RCC 7860 (cell line): ENCODE data around the gene OTOS.

Source experiments
- DNase-seq: peaks from one replicate; pipeline ENCODE4 v3.0.0-alpha.2; 2015; ENCODE audit warnings: low spot score
- FAIRE-seq: peaks from 2 replicates; lab custom pipeline; 2012; peaks lifted over from hg19 to GRCh38; lab: Jason Lieb, UNC

Gene OTOS

DNA sequence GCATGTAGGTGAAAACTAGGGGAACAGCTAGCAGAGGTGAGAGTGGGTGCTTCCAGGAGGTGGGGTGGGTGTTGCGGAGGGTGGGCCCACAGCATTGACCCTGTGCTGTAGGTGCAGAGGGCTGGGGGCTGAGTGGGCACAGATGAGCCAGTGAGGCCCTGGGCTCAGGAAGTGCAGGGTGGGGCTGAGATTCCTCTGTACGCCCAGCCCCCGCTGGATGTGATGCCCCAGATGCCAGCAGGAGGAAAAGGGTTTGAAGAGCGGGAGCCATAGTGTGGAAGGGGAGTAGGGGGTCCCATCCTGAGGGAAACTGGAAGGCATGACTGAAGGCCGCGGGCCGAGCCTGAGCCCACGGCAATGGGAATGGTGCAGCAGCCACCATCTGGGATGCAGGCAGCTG, 14.1 kb upstream of the OTOS start:
- DNase-seq (no peak), FAIRE-seq (no peak)

DNA sequence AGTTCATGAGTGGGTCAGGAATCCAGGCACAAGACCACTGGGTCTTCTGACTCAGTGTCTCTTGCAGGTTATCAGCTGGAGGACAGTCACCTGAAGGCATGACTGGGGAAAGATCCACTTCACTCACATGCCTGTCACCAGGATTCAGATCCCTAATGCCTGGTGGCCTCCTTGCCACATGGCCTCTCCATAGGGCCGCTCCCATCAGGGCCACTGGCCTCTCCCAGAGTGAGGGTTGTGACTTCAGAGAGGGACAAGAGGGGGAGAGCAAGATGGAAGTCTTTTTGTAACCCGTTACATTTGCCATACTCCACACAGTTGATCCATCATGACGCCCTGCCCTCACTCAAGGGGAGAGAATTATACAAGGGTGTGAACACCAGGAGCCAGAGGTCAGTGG, 13.0 kb upstream of the OTOS start:
- FAIRE-seq, result no peak

DNA sequence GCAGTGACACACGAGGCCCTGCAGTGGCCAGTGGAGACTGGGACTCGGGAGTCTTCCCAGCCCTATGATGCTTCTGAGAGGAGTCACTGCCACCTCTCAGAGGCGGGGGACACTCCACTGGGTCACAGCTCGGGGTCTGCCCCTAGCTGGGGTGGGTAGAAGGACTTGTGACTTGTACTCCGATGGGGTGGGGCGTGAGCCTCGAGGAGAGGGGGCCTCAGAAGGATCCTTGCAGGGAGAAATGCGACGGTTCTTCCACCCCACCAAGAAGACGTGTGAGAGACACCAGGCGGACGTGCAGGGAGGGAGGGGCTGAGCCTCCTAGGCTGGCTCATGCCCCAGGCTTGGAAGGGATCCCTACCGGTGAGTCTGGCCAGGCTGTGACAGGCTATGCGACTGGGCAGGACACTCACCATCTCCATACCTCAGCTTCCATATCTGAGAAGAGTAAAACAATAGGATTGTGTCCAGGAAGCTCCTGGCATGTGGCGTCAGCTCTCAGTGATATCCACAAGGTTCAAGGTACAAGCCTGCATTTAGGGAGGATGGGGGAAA, 11.1 kb upstream of the OTOS start:
- no peak for FAIRE-seq

More for the DNA sequence above, 13.0 kb upstream of the OTOS start:
- DNase-seq, result no peak

DNA sequence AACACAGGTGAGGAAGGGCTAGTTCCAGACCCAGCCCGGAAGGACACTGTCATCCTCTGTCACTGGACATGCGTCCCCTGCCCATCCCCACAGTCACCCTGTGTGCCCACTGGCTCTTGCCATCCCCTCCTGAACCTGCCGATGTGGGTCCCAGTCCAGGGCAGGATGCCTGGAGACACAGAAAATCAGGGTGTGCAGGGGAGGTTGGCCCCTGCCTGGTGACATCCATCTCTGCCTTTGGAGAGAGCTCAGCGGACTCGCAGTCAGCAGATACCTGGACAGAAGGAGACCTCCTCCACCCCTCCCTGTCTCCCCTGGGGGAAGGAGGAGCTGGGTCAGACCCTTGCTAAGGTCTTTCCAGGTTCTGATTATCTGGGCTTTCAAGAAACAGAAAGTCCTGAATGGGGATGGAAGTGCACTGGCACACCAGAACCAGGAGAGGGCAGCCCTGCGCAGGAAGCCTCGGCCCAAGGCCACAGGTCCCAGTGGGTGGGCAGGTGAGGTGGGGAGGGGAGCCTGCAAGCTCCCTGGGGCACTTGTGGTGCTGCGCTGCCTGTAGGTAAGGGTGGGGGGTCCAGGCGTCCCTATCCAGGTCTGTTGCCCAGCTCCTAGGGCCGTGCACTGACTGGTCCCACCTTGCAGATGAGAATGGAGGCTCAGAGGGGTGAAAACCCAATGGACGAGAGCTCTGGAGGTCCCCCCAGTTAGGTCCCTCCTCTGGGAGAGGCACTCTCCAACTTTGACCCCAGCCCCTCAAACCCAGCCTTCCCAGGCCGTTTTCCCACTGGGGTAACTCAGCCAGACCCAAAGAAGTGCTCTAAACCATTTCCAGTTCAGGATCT, 9.7 kb upstream of the OTOS start:
- DNase-seq (no peak), FAIRE-seq (no peak)

More for the DNA sequence above, 11.1 kb upstream of the OTOS start:
- DNase-seq, result no peak

DNA sequence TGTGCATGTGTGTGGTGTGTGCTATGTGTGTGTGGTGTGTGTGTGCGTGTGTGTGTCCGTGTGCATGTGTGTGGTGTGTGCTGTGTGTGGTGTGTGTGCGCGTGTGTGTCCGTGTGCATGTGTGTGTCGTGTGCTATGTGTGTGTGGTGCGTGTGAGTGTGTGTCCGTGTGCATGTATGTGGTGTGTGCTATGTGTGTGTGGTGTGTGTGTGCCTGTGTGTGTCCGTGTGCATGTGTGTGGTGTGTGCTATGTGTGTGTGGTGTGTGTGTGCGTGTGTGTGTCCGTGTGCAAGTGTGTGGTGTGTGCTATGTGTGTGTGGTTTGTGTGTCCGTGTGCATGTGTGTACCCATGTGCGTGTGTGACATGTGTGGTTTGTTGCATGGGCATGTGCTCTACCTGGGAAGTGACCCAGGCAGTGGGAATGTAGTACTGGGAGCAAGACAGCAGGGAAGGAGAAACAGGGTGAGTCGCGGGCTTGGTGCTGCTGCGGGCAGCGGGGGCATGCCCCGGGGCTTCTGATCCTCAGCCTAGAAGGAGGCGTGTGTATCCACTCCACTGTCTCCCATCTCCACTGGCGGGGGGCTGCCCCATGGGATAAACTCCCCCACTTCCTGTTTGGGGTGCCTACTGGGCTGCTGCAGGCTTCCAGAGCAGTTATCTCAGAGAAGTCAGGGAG, 7.6 kb upstream of the OTOS start:
- DNase-seq (no peak), FAIRE-seq (no peak)

DNA sequence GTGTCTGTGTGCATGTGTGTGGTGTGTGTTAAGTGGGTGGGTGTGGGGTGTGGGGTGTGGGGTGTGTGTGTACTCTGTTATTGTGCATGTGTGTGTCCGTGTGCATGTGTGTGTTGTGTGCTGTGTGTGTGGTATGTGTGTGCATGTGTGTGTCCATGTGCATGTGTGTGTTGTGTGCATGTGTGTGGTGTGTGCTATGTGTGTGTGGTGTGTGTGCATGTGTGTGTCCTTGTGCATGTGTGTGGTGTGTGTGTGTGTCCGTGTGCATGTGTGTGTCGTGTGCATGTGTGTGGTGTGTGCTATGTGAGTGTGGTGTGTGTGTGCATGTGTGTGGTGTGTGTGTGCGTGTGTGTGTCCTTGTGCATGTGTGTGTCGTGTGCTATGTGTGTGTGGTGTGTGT, 6.9 kb upstream of the OTOS start:
- no peak for FAIRE-seq
- no peak for DNase-seq

DNA sequence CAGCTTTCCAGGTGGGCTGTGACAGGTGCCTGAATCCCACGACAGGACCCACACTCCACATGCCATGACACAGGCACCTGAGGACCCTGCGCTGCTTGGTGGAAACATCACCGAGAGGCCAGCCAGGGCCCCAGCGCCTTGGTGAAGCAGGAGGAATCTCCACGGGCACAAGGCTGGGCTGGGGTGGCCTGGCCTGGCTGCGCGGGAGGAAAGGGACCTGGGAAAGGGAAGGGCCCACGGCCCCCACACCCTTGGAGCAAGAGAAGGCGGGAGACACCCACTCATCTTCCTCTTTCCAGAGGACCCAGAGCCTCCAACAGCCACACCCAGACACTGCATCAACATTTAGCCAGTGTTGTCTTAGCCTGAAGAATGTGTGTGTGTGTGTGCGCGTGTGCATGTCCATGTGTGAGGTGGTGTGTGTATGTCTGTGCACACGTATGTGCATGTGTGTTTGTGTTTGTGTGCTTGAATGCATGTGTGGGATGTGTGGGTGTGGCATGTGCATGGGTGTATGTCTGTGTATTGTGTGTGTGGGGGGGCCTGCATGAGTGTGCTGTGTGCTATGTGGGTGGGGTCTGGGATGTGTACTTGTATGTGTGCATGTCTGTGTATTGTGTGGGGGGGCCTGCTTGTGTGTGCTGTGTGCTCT, 6.3 kb upstream of the OTOS start:
- FAIRE-seq, result no peak
- no peak for DNase-seq

DNA sequence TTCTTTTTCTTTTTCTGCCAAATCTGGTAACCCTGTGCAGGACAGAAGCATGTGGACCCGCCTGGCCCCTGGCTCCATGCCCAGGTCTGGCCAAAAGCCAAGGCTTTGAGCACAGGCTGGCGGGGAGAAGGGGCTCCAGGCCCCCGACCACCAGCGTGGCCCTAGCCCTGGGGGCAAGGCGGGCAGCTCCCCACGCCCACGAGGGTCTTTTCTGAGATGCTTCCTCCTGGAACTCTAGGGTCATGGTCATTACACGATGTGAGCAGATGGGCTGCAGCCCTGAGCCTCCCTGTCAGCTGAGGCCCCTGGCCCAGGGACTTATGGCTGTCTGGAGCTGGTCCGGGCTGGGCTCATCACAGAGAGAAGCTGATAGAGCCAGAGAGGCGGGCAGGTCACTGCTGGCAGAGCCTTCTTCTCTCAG, 5.7 kb upstream of the OTOS start:
- no peak for FAIRE-seq
- DNase-seq, result no peak

DNA sequence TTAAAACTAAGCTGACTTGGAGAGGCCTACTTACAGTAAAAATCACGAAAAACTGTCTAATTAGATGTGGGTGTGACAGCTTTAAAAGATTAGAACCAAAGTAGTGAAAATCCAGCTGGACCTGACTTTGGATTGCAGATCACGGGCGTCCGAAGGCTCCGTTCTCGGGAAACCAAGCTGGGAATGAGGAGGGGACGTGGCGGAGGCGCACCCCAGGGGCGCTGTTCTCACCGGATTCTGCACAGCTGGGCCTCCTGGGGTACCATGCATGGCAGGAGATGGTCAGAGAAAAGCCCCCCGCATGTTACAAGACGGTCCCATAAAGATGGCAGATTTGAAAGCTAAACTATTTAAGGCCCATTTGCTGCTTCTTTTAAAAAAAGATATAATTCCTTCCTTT, 5.0 kb upstream of the OTOS start:
- DNase-seq (no peak), FAIRE-seq (no peak)

DNA sequence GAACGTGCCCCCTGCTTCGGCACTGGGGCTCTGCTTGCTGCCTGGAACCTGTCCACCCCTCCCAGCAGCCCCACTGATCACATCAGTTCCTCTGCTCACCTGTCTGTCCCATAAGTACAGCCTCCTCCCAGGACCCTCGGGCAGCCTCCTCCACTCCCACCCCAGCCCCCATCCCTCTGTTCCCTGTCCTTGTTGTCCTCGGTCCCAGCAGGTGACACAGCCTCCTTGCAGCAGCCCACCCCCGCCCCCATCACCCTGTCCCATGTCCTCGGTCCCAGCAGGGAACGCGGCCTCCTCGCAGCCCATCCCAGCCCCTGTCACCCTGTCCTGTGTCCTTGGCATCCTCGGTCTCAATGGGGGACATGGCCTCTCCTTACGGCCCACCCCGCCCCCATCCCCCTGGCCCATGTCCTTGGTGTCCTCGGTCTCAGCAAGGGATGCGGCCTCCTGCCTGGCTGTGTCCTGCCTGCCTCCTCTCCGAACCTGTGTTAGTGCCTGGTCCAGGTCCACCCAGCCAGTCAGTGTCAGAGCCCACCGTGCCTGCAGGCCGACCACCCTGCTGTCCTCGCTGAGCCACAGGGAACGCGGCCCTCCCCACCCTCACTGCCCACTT, 4.3 kb upstream of the OTOS start:
- no peak for FAIRE-seq
- DNase-seq, result no peak

DNA sequence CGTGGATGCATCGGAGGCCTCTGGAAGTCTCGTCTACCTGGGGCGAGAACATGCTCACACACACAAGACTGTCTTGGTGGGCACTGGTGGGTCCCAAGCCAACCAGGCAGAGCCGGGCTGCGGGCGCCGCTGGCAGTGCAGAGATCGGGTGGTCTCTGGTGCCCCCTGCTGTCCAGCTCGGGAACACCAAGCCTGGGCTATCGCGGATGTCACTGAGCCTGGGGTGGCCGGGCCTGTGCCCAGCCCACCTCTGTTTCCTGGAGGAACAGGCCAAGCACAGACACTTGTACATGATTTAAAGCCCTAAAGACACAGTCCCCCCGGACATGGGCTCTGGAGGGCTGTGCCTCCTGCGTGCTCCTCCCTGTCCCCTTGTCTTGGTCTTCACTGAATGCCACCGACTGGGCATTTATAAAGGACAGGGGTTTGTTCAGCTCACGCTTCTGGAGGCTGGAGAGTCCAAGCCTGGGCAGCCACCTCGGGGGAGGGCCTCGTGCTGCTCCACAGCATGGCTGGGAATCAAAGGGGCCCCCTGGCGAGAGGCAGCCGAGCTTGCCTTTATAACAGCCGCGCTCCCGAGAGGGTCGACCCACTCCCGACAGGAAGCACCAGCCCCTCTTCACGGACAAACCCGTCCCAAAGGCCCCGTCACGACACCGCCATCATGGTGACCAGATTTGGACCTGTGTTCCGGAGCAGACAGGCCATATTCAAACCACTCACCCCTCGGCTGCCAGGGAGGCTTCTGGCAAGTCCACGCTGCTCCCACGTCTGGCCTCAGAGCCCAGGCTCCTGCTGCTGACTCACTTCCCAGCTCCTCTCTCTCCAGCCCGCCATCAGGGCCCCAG, 3.6 kb upstream of the OTOS start:
- FAIRE-seq, result no peak
- peak; percentile 30 for DNase-seq

DNA sequence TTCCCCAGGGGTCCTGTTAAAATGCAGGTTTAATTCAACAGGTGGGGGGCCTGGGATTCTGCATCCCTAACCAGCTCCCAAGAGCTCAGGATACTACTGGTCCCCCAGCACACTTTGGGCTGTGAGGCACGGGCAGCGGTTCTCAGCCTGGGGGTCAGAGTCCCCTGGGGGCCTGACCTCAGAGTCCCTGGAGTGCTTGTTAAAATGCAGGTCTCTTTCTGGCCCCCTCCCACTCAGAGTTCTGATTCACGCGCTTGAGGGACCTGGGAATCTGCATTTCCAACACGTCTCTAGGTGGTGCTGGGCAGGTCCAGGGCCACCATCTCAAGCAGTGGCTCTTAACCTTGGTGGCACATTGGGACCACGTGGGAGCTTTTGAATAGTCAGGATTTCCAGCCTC, 2.8 kb upstream of the OTOS start:
- FAIRE-seq (no peak), DNase-seq (no peak)

DNA sequence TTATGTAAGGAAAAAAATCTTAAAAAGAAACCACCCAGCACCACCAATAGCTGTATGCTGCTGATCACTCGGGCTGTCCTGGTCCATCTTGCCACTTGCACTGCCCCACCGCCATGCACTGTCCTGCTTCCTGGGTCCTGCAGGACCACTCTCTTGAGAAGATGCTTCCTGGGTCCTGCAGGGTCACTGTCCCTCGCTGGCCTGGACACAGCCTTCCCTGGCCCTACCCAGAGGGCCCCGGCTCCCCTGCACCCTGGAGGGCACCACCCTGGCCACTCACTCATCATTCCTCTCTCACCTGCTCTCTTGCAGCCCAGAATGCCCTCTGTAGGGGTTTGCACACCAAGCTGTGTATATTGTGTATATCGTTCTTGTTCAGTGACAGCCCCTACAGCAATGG, 2.4 kb upstream of the OTOS start:
- no peak for FAIRE-seq
- no peak for DNase-seq

DNA sequence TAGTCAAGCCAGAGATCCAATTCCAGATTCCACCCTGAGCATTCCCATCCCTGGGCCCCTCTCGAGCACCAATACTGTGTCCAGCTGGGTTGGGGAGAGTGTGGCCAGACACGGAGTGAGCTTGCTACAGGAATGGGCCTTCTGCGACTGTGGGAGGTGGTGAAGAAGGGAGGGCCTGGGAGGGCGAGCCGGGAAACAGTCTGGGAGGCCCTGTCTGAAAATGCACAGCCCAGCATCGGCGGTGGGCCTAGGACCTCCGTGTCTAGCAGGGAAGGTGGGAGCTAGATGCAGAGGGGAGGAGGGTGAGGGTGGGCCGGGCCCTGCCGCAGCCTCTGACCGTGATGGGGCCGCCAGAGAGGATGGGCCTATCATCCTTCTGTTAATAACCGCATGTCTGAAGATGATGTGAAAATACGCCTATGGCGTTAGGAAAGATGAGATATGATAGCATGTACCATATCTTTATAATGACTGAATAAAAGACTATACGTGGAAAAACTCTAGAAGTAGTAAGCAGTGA, 1.9 kb upstream of the OTOS start:
- no peak for DNase-seq
- no peak for FAIRE-seq

DNA sequence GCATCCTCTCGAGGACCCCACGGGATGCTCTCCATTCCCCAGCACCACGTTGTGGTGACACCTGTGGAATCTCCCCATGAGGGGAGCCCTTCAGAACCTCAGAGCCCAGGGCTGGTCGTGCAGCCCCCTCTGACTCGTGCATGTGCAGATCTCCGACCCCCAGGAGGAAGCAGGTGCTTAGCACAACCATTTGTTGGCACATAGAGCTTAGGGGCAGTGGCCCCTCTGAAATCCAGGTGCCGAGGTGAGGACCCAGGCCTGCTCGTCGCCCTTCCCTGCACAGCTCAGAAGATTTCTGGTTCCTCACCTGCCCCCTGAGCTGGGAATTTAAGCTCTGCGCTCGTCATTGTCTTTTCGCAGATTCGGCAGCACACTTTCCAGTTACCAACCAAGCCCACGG, 1.3 kb upstream of the OTOS start:
- no peak for FAIRE-seq
- DNase-seq, result no peak

DNA sequence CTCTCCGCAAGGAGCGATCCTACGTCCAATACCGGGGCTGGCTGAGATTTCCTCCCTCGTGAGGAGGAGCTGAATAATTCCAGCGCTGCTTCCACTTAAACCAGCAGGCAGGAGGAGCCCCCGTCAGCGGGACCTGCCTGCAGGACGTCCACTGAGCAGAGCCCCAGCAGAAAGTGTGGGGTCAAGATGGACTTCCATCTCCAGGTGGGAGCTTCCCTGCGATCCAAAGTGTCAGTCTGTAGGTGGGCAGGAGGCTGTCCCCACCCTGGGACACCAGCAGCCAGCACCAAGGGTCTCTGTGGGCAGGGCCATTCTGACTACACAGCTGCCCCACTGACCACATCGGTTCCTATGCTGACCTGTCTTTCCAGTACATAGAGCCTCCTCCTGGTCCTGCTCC, 462 bp upstream of the OTOS start:
- DNase-seq, result no peak
- no peak for FAIRE-seq

DNA sequence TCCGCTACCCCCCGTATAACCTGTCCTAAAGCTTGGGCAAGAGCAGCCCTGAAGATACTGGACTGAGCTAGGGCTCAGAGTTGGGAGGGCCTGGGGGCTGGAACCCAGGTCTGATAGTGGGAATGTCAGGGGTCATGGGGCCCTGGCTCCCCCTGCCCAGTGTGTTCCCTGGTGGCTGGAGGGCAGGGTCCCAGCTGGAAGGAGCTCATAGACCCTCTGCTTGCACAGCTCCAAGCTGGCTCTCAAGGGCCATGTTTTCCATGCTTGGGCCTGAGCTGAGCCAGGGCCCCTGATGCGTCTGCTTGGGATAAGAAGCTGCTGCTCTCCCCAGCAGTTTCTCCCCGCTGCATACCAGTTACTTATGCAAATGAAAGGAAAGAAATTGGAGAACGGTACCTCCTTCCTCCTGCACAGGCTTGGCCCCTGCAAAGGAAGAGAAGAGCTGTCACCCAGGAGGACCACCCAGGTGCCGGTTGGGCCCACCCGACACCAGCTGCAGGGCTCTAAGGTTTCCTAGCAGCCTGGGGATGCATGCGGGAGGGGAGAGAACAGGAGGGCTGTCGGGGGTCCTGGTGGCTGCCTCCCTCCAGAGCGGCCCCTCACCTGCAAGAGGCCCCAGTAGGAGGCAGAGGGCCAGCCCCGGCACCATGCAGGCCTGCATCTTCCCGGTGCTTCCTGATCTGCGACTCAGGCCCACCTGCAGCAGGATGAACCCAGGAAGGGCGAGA, 628 bp downstream of the OTOS start:
- FAIRE-seq (no peak), DNase-seq (no peak)

DNA sequence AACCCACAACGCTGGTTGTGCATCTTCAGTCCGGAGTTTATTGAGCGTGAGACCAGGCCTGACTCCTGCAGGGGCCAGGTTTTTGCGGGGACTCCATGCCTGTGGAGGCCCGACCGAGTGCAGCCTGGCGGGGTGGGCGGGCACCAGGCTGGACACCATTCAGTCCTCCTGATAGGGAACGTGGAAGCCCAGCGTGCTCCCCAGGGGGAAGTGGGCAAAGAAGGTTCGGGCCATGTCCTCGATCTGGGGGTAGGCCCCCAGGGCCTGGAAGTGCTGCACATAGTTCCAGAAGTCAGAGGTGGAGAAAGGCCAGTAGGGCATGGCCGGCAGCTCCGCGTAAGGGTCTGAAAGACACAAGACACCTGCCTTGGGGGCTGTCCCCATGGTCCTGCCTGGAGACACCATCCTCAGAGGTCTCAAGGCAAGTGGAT, 1.4 kb downstream of the OTOS start:
- no peak for FAIRE-seq
- no peak for DNase-seq

DNA sequence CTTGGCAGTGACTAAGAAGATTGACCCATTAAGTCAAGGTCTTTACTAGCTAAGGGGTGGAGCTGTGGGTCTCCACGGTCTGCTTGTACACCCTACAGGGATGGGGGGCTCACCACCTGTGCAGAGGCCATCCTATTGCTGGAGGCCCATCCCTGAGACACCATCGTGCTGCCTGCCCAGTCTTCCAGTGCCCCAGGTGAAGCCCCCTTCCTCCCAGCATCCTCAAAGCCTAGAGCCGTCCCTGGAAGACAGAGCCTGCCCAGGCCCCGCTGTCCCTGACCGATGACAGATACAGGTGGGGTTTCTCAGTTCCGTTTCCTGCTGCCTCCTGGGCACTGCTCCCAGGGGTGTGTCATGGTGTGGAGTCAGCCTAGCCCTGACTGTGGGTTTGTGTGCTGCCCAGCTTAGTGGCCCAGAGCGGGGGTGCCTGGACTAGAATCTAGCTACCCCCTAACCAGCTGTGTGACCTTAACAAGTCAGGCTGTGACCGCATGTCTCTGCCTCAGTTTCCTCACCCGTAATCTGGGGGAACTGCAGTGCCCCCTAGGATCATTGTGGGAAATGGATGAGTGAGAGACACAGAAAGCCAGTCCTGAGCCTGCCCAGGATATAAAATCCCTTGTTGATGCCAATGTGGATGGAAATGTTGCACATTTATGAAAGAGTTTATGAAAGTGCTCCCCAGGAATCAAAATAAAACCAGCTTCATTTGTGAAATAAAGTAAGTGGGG, 2.0 kb downstream of the OTOS start:
- DNase-seq (no peak), FAIRE-seq (no peak)
